ENCODE measurements around the gene FGF1.

Gene FGF1

DNA sequence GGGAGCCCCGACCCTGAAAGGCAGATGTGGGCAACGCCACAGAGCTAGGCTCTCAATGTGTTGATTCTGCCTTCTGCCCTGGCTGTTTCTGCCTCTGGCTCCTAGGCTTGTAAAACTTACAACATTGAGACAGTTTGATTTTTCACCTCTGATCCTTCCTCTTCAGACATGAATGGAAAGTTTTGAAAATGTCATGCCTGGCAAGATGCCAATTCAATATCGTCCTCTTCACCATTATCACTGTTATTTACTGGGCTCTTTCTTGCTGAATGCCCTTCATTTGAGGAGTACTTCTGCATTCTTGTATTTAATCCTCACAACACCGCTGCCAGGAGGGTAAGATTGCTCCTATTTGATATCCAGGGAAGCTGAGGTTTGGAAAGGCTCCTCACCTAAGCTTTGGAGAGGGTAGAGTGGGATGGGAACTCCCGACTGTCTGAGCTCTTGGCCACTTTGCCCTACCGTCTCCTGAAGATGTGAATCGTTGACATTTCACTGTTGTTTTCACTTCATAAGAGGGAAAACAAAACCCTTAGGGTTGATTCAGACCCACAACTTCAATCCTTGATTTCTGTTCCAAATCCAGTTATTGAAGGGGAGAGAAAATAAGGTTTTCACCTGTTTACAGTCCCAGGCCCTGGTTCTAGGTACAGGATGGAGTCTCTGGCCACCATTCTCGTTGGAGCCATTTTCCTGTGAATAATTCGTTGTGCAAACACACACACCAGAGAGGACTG, 12.7 kb upstream of the FGF1 start:
- DNase-seq (ENCODE audit: insufficient read length, low spot score): no peak
- no peak for FAIRE-seq
- TF ChIP-seq TAF1 (IDR thresholded peaks at IDR 0.05; ENCODE audit: low read depth, low read length): no peak
- TF ChIP-seq POLR2A (IDR thresholded peaks at IDR 0.05; ENCODE audit: low read depth, low read length): no peak
- no peak for TF ChIP-seq POLR2AphosphoS5 (IDR thresholded peaks at IDR 0.05; ENCODE audit: low read depth, low read length)
- TF ChIP-seq PAX5 (IDR thresholded peaks at IDR 0.05; ENCODE audit: insufficient read depth, low read length, severe bottlenecking): no peak
- no peak for TF ChIP-seq SPI1 (IDR thresholded peaks at IDR 0.05; ENCODE audit: low read depth, low read length)
- TF ChIP-seq POU2F2 (IDR thresholded peaks at IDR 0.05; ENCODE audit: low read depth, low read length): no peak; the same call in 1 of the 2 replicates

DNA sequence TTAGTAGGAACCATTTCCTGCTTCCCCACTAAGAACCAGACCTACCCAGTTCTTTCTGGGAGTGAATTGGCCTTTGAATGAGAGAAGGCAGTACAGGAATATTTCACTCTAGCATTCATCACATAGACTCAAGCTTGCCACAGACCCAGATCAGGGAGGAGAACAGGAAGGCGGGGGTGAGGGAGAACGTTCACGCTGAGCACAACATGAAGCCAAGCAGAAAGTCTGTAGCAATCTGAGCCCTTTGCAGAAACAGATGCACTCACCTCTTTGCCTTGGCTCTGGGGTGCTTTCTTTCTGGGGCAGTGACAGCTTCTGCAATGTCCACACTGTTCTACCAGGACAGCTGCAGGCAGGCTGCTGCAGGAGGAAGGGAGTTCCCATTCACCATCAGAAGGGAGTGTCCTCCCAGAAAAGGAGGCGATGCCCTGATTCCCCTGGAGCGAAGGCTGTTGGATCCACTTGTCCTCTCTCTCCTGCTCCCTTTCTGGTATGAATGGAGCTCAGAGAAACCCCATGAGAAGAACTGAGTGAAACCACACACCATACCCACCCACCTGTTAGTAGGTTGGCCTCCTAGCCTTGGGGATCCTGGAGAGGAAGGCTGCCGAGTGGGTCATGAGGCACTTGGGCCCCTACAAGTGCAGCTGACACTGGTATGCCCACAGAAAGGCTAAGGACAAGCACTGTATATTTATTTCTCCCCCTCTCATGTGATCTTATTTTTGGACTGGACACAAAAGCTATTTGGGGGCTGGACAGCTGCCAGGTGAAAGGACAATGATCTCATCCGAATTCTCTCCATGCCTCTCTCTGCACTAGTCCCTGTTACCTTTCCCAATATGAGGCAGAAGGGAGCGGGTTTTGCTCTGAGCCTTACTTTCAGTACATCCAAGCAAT, 11.7 kb upstream of the FGF1 start:
- TF ChIP-seq POLR2A (IDR thresholded peaks at IDR 0.05; ENCODE audit: low read depth, low read length) (no peak), POU2F2 (IDR thresholded peaks at IDR 0.05; ENCODE audit: low read depth, low read length) (no peak), SPI1 (IDR thresholded peaks at IDR 0.05; ENCODE audit: low read depth, low read length) (no peak)
- FAIRE-seq (no peak), DNase-seq (ENCODE audit: insufficient read length, low spot score) (no peak)

DNA sequence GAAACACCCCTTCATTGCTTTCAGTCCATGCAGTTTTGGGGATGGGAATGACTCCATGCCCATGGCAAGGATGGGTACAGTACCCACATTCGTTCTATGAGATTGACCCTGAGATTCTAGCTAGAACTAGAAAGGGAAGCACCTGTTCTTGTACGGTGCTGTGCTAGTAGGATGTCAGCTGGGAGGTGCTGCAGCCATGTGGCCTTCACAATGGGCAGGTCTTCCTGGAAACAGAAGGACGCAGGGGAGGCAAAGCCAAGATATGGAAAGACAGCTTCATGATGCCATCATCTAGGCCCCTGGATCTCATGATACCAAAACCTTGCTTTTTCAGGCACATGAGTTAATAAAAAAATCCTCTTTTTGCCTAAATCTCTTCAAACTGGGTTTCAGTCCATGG, 10.5 kb upstream of the FGF1 start:
- FAIRE-seq (no peak), DNase-seq (ENCODE audit: insufficient read length, low spot score) (no peak)
- TF ChIP-seq POLR2A (IDR thresholded peaks at IDR 0.05; ENCODE audit: low read depth, low read length) (no peak), SPI1 (IDR thresholded peaks at IDR 0.05; ENCODE audit: low read depth, low read length) (no peak), POLR2AphosphoS5 (IDR thresholded peaks at IDR 0.05; ENCODE audit: low read depth, low read length) (no peak), POU2F2 (IDR thresholded peaks at IDR 0.05; ENCODE audit: low read depth, low read length) (no peak), PAX5 (IDR thresholded peaks at IDR 0.05; ENCODE audit: insufficient read depth, low read length, severe bottlenecking) (no peak), TAF1 (IDR thresholded peaks at IDR 0.05; ENCODE audit: low read depth, low read length) (no peak)

DNA sequence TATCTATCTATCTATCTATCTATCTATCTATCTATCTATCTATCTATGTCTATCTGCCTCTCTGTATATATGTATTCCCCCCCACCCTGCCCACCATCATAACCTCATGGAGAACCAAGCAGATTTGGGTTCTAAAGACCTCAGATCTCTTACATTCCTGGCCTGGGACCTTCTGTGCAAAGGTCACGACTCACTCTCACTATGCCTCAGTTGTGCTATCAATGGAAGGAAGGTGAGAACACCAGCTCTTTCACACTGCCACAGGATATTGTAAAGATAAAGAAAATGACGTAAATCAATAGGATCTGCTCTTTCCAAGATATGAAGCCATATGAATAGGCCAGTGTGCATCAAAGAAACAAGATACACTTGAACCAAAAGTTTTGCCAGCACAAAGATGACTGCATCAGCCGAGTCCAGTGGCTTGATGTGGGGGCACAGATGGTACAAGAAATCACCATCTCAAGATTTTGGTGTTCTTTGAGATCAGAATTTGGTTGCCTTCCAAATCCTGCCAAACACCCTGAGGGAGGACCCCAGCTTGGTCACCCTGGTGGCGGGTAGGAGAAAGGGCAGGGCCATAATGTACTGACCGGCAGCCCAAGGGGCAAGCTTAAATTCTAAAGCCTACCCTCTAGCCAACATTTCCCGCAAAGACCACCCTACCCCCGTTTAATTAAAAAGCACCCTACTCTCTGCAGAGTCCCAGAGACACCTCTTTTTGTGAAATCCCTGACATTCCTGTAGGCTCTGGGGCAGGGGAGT, 8.4 kb upstream of the FGF1 start:
- FAIRE-seq (no peak), DNase-seq (ENCODE audit: insufficient read length, low spot score) (no peak)
- TF ChIP-seq POU2F2 (IDR thresholded peaks at IDR 0.05; ENCODE audit: low read depth, low read length): no peak

DNA sequence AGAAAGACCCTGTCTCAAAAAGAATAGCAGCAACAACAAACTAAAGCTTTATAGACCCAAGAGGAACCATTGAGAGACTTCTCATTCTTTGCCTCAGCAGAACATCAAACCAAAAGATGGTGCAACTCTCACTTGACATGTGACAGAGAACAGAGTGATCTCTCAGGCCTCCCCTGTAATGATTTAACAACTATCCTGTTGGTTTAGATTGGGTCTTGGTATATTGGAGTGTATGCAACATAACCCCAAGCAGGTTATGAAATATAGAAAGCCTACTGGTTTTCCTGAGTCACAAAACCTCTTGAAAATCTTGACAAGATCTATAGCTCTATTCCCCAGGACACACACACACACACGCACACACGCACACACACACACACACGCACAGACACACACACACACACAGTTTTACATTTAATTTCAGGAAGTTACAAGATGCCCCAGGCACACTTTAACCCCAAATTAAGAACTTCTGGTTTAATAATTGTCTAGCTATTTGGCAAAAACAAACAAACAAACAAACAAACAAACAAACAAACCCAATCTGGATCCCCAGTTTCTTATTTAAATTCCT, 6.5 kb upstream of the FGF1 start:
- DNase-seq (ENCODE audit: insufficient read length, low spot score): no peak
- TF ChIP-seq PAX5 (IDR thresholded peaks at IDR 0.05; ENCODE audit: insufficient read depth, low read length, severe bottlenecking) (no peak), SPI1 (IDR thresholded peaks at IDR 0.05; ENCODE audit: low read depth, low read length) (no peak), POLR2A (IDR thresholded peaks at IDR 0.05; ENCODE audit: low read depth, low read length) (no peak), POLR2AphosphoS5 (IDR thresholded peaks at IDR 0.05; ENCODE audit: low read depth, low read length) (no peak), POU2F2 (IDR thresholded peaks at IDR 0.05; ENCODE audit: low read depth, low read length) (no peak), TAF1 (IDR thresholded peaks at IDR 0.05; ENCODE audit: low read depth, low read length) (no peak)
- no peak for FAIRE-seq

DNA sequence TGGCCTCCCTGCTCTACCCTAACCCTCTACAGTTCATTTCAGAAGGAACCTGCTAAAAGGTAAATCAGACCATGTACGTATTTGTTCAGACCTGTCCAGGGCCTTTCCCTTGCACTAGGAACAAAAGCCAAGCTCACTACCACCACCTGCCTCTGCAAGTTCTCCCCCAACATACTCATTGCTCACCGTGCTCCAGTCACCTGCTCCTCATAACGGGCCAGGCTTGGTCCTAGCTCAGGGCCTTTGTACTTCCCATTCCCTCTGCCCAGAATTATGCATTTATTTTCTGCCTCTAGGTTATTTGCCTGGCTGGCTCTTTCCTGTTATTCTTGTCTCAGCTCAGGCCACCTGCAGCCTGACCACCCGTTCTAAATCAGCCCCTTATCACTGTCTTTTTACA, 4.8 kb upstream of the FGF1 start:
- FAIRE-seq (no peak), DNase-seq (ENCODE audit: insufficient read length, low spot score) (no peak)
- TF ChIP-seq TAF1 (IDR thresholded peaks at IDR 0.05; ENCODE audit: low read depth, low read length): no peak
- TF ChIP-seq PAX5 (IDR thresholded peaks at IDR 0.05; ENCODE audit: insufficient read depth, low read length, severe bottlenecking): no peak
- TF ChIP-seq POLR2A (IDR thresholded peaks at IDR 0.05; ENCODE audit: low read depth, low read length): no peak

DNA sequence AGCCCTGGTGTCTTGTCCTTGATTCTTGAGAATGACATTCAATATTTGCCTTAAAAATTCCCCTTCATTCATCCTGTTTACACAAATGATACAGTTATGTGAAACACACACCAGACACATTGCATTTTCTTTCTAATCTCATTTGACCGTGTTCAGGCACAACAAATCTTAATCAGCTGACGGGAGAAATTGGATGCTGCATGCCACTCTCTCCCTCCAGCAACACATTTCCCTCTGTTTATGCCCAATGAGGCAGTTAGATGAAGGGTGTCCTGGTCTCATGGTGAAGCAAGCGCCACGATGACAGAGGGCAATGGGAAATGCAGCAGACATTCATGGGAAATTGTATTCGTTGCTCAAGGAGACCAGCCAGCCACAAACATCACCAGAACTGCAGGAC, 3.2 kb upstream of the FGF1 start:
- TF ChIP-seq POLR2A (IDR thresholded peaks at IDR 0.05; ENCODE audit: low read depth, low read length) (no peak), PAX5 (IDR thresholded peaks at IDR 0.05; ENCODE audit: insufficient read depth, low read length, severe bottlenecking) (no peak), SPI1 (IDR thresholded peaks at IDR 0.05; ENCODE audit: low read depth, low read length) (no peak), POU2F2 (IDR thresholded peaks at IDR 0.05; ENCODE audit: low read depth, low read length) (no peak), POLR2AphosphoS5 (IDR thresholded peaks at IDR 0.05; ENCODE audit: low read depth, low read length) (no peak), TAF1 (IDR thresholded peaks at IDR 0.05; ENCODE audit: low read depth, low read length) (no peak)
- FAIRE-seq (no peak), DNase-seq (ENCODE audit: insufficient read length, low spot score) (no peak)

DNA sequence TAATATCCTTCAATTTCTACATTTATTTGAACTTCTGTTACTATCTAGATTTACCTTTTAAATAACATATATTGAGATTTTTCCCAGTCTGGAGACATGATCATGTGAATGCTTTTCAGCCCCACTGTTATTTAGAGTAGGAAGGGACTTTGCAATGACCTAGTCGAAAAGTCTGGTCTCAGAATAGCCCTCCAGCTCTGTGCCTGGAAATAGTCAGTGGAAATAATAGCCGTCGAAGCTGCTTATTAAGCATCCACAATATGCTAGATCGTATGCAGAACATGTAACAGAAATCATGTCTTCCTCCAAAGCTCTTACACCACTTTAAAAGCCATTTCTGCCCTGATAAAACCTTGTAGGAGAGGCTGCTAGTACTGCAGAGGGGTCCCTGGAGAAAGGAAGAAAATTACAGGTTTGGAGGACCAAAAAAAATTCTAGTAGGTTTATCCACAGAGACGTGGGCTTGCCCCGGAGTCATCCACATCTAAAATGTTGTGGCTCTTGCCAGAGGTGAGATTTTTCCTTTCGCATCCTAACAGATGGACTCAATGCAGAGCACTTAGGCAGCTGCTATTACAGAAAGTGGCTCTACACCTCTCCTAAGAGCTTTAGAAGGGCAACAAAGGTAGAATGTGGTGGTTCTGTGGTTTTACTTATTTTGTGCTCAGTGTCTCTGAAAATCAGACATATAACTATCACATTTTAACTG, 2.5 kb upstream of the FGF1 start:
- no peak for TF ChIP-seq POU2F2 (IDR thresholded peaks at IDR 0.05; ENCODE audit: low read depth, low read length)
- no peak for TF ChIP-seq POLR2A (IDR thresholded peaks at IDR 0.05; ENCODE audit: low read depth, low read length)
- no peak for TF ChIP-seq TAF1 (IDR thresholded peaks at IDR 0.05; ENCODE audit: low read depth, low read length)
- no peak for TF ChIP-seq PAX5 (IDR thresholded peaks at IDR 0.05; ENCODE audit: insufficient read depth, low read length, severe bottlenecking)
- no peak for TF ChIP-seq POLR2AphosphoS5 (IDR thresholded peaks at IDR 0.05; ENCODE audit: low read depth, low read length)
- no peak for TF ChIP-seq SPI1 (IDR thresholded peaks at IDR 0.05; ENCODE audit: low read depth, low read length)
- FAIRE-seq (no peak), DNase-seq (ENCODE audit: insufficient read length, low spot score) (no peak)

DNA sequence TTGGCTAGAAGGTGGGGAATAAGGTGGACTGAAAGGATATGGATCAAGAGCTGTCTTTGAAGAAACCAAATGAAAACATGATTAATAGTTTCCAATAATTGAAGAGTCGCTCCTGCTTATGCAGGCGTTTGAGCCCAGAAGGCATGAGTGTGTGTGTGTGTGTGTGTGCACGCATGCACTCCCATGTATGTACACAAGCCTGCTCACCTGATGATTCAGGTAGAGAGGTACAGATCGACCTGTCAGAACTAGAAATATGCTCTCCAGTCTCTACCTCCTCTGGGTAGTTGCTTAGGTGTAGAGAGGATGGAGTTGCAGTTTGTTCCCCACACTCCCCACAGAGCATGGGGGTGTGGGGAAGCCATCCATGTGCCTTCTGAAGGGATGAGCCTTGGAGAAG, 1.1 kb upstream of the FGF1 start:
- TF ChIP-seq TAF1 (IDR thresholded peaks at IDR 0.05; ENCODE audit: low read depth, low read length) (no peak), POLR2AphosphoS5 (IDR thresholded peaks at IDR 0.05; ENCODE audit: low read depth, low read length) (no peak), SPI1 (IDR thresholded peaks at IDR 0.05; ENCODE audit: low read depth, low read length) (no peak), POU2F2 (IDR thresholded peaks at IDR 0.05; ENCODE audit: low read depth, low read length) (no peak), POLR2A (IDR thresholded peaks at IDR 0.05; ENCODE audit: low read depth, low read length) (no peak), PAX5 (IDR thresholded peaks at IDR 0.05; ENCODE audit: insufficient read depth, low read length, severe bottlenecking) (no peak)
- no peak for FAIRE-seq
- DNase-seq (ENCODE audit: insufficient read length, low spot score): no peak

Measured in GM12891 (cell line).